Thymus (tissue), 11 donors: Measurements from ENCODE around the gene P2RY12. TPM values are rescaled to one million over a fixed set of nuclear protein-coding genes. Genes with fewer than 3 reads are reported as not detected.

Experiments
- DNase-seq, 9 donors: peaks; one replicate each; pipeline ENCODE4 v3.0.0-alpha.2; 2013; ENCODE audit warnings: low spot score in 9 of 9, low read depth in 6 of 9, missing footprints in 1 of 9
- H3K27ac ChIP-seq, 2 donors: one replicate each; pipeline ENCODE4 v1.5.1; 2013; ENCODE audit warnings: control low read depth in 1 of 2, low read depth in 1 of 2, low read length in 1 of 2, mild to moderate bottlenecking in 1 of 2, moderate library complexity in 1 of 2
- H3K27me3 ChIP-seq, 2 donors: one replicate each; pipeline ENCODE4 v1.5.1; 2013; ENCODE audit warnings: low read length in 1 of 2; ENCODE audit not compliant: control insufficient read depth in 2 of 2, insufficient read depth in 1 of 2
- H3K36me3 ChIP-seq, 2 donors: one replicate each; pipeline ENCODE4 v1.5.1; 2013; ENCODE audit warnings: low read length in 1 of 2, mild to moderate bottlenecking in 1 of 2, moderate library complexity in 1 of 2; ENCODE audit not compliant: control insufficient read depth in 2 of 2, insufficient read depth in 2 of 2
- H3K4me1 ChIP-seq, 2 donors: one replicate each; pipeline ENCODE4 v1.5.1; 2013; ENCODE audit warnings: low read length in 2 of 2; ENCODE audit not compliant: control insufficient read depth in 2 of 2, insufficient read depth in 2 of 2
- H3K4me3 ChIP-seq, 2 donors: one replicate each; pipeline ENCODE4 v1.5.1; 2013; ENCODE audit warnings: low read length in 2 of 2, control low read depth in 1 of 2, mild to moderate bottlenecking in 1 of 2
- H3K9me3 ChIP-seq, 2 donors: one replicate each; pipeline ENCODE4 v1.5.1; 2013; ENCODE audit warnings: low read length in 1 of 2, mild to moderate bottlenecking in 1 of 2; ENCODE audit not compliant: control insufficient read depth in 2 of 2, insufficient read depth in 1 of 2
- WGBS: extraction: QIAGEN DNeasy Blood & Tissue Kit; methylation state at CpG from one replicate; pipeline ENCODE4 v1.1.7; 2013; 5-methylcytosine and 5-hydroxymethylcytosine counted together
- polyA plus RNA-seq: library from polyadenylated mRNA; stranded (reverse); fragments of 200-250 nt; gene quantifications from one replicate; pipeline ENCODE4 v1.2.3, GENCODE V29; 2013
- total RNA-seq: library from RNA; stranded (reverse); fragments of 120-200 nt; gene quantifications from one replicate; pipeline ENCODE4 v1.2.4, GENCODE V29; 2013
- donor health status: healthy.

P2RY12 gene
- total and polyA plus RNA-seq, 2 donors, result 0.59 to 2.9 TPM

- Histone ChIP-seq H3K9me3 (no peaks in the 10 kb centered on the region), H3K27ac (no peak overlapping the region), H3K4me1 (no peaks in the 10 kb centered on the region), H3K36me3 (no peaks in the 10 kb centered on the region), H3K27me3 (no peaks in the 10 kb centered on the region), H3K4me3 (no peak overlapping the region)
- no peak for DNase-seq
- 44% methylated on average over 1 of the region's 1 CpG for WGBS
Measured at GRCh38 chr3:151321526-151321925, 63.0 kb downstream of the P2RY12 start.

GRCh38 chr3:151320131-151320530 lies 64.4 kb downstream of the P2RY12 start:
- no peaks in the 10 kb centered on the region for H3K36me3 ChIP-seq
- WGBS, result 93% methylated on average over 2 of the region's 2 CpGs
- H3K27me3 ChIP-seq, result no peaks in the 10 kb centered on the region
- H3K4me1 ChIP-seq, result no peaks in the 10 kb centered on the region
- peak overlapping the region in 1 of 2 donors; percentile 15 for H3K27ac ChIP-seq
- H3K4me3 ChIP-seq, result no peak overlapping the region
- no peak for DNase-seq
- no peaks in the 10 kb centered on the region for H3K9me3 ChIP-seq

DNA sequence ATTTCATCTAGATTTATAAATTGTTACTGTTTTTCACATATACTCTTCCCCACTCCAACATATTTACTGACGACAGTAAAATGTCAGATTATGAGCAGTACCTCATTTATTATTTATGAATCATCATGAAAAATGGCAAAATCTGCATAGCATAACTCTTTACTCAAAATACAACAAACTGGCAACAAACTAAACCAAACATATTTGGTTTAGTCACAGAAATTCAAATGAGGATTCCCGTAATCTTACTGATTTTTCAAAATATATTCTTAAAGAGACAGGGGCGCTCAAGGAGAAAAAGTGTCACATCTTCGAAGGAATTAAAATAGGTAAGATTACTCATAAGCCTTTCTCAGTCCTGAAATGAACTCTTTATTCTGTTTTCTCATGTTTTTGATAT lies 64.9 kb downstream of the P2RY12 start:
- Histone ChIP-seq H3K27ac (peak overlapping the region in 1 of 2 donors; percentile 15), H3K4me1 (no peaks in the 10 kb centered on the region), H3K4me3 (no peak overlapping the region), H3K9me3 (no peaks in the 10 kb centered on the region), H3K36me3 (no peaks in the 10 kb centered on the region), H3K27me3 (no peaks in the 10 kb centered on the region)
- DNase-seq, result no peak
- WGBS, result 95% methylated on average over 4 of the region's 4 CpGs

DNA sequence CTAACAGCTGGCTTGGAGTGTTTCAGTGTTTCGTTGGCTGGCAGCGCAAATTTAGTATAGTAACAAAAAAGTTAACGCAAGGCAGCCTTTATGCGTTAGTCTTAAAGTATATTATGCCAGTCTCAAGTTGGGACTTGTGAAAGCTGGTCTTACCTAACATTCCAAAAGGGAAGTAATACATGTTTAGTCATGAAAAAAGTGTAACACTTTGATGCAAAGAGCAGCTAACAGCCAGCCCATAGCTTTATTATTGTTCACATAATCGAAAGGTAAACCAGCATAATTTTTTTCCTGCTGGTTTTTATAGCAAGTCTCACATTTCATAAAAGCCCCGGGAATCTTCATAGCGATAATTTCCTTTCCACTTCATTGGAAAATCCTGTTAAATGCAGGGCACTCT lies 65.6 kb downstream of the P2RY12 start:
- no peak overlapping the region for H3K4me3 ChIP-seq
- H3K27ac ChIP-seq, result peak overlapping the region in 1 of 2 donors; percentile 41
- no peaks in the 10 kb centered on the region for H3K27me3 ChIP-seq
- H3K4me1 ChIP-seq, result no peaks in the 10 kb centered on the region
- H3K9me3 ChIP-seq, result no peaks in the 10 kb centered on the region
- no peaks in the 10 kb centered on the region for H3K36me3 ChIP-seq
- 94% methylated on average over 7 of the region's 7 CpGs for WGBS
- DNase-seq, result no peak

- Histone ChIP-seq H3K9me3 (no peaks in the 10 kb centered on the region), H3K4me1 (no peaks in the 10 kb centered on the region), H3K27me3 (no peaks in the 10 kb centered on the region), H3K36me3 (no peaks in the 10 kb centered on the region), H3K4me3 (no peak overlapping the region), H3K27ac (peak overlapping the region in 1 of 2 donors; percentile 41)
- DNase-seq, result no peak
Measured at GRCh38 chr3:151318313-151318712, 66.2 kb downstream of the P2RY12 start.

GRCh38 chr3:151316267-151316991 lies 68.1 kb downstream of the P2RY12 start, which contains the start of gene GPR87:
TSS of gene GPR87 (minus strand) at chr3:151316820. CDS start at chr3:151300100, 16,720 bp downstream.
- DNase-seq, result no peak
- H3K36me3 ChIP-seq, result no peaks in the 10 kb centered on the region
- H3K4me1 ChIP-seq, result no peaks in the 10 kb centered on the region
- no peaks in the 10 kb centered on the region for H3K27me3 ChIP-seq
- H3K9me3 ChIP-seq, result no peaks in the 10 kb centered on the region
- peak within 1 kb of the TSS in 1 of 2 donors; percentile 67 for H3K27ac ChIP-seq
- 84% methylated on average over 7 of the region's 7 CpGs for WGBS
- no peak within 1 kb of the TSS for H3K4me3 ChIP-seq

DNA sequence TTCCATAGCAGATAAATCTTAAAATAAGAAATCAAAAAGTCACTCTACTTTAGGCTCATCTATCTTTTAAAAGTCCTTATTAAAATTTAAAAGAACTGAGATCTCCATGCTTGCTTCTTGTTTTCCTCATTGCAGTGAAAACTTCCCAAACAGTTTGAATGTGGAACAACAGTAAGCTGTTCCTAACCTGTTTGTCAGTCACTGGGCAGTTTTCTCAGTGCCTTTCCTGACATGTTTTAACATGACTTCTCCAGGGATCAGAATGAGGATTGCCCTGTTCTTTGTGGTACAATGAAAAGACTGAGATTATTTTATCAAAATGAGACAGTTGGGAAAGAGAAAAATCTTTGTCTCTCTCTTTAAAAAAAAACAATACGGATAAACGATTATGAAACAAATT lies 68.7 kb downstream of the P2RY12 start:
- Histone ChIP-seq H3K4me3 (no peak overlapping the region), H3K36me3 (no peaks in the 10 kb centered on the region), H3K4me1 (no peaks in the 10 kb centered on the region), H3K27me3 (no peaks in the 10 kb centered on the region), H3K9me3 (no peaks in the 10 kb centered on the region), H3K27ac (peak overlapping the region in 1 of 2 donors; percentile 67)
- WGBS, result 91% methylated on average over 2 of the region's 2 CpGs
- DNase-seq, result no peak

DNA sequence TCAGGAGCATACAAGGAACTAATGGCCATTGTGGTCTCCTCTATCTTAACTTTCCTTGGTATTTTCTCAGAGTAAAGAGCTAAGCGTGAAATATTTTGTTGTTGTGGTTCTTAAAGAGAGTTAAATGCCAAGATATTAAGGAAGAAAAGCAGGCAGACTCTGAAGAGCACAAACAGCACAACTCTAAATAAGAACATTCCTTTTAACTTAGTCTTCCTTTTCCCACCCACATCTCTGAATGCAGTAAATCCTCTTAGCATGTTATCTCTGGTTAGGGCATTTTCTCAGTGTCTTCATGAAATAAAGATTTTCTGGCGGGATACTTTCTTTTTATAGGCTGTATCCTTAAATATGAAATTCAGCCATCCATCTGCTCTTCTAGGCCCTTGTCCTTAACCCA lies 69.4 kb downstream of the P2RY12 start:
- H3K4me1 ChIP-seq, result no peaks in the 10 kb centered on the region

DNA sequence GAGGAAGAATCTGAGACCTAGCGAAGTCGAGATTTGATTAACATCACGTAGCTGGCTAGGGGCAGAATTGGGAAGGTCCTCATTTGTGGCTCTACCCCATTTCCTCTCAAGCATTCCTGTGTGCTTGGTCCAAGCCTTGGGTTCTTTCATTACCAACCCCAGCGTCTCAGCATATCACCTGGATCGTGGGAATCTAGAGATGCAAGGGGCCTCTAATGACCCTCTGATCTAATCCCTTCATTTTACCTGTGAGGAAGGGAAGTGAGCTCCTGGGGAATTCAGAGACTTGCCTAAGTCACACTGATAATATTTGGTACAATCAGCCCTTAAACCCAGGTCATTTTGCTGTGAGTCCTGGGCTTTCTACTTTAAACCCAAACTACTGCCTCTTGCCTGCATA lies 70.0 kb downstream of the P2RY12 start:
- no peak overlapping the region for H3K4me3 ChIP-seq
- no peak for DNase-seq
- H3K9me3 ChIP-seq, result no peaks in the 10 kb centered on the region
- H3K27me3 ChIP-seq, result no peaks in the 10 kb centered on the region
- no peaks in the 10 kb centered on the region for H3K4me1 ChIP-seq
- no peak overlapping the region for H3K27ac ChIP-seq
- H3K36me3 ChIP-seq, result no peaks in the 10 kb centered on the region
- WGBS, result 99% methylated on average over 5 of the region's 5 CpGs

More for the DNA sequence above, 69.4 kb downstream of the P2RY12 start:
- Histone ChIP-seq H3K36me3 (no peaks in the 10 kb centered on the region), H3K4me3 (no peak overlapping the region), H3K9me3 (no peaks in the 10 kb centered on the region), H3K27me3 (no peaks in the 10 kb centered on the region), H3K27ac (no peak overlapping the region)
- DNase-seq, result no peak
- WGBS, result over 99% methylated on average over 2 of the region's 2 CpGs
